ENCODE results near the gene TMEM135.

DNA sequence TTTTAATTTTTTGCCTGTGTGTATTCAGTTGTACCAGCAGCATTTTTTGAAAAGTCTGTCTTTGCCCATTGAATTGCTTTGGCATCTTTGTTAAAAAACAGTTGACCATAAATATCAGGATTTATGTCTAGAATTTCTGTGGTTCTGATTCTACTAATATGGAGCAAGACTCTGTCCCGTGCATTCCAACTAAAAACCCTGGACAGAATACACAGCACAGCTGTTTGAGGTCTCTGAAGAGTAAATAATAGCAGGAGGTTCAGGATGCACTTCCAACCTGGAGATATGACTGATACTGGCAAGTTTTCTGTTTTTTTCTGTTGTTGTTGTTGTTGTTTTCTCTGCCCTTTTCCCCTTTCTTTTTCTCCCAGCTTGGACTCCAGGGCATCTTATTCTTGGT lies 141.9 kb downstream of the TMEM135 start:
- TF ChIP-seq, protein P1, sequence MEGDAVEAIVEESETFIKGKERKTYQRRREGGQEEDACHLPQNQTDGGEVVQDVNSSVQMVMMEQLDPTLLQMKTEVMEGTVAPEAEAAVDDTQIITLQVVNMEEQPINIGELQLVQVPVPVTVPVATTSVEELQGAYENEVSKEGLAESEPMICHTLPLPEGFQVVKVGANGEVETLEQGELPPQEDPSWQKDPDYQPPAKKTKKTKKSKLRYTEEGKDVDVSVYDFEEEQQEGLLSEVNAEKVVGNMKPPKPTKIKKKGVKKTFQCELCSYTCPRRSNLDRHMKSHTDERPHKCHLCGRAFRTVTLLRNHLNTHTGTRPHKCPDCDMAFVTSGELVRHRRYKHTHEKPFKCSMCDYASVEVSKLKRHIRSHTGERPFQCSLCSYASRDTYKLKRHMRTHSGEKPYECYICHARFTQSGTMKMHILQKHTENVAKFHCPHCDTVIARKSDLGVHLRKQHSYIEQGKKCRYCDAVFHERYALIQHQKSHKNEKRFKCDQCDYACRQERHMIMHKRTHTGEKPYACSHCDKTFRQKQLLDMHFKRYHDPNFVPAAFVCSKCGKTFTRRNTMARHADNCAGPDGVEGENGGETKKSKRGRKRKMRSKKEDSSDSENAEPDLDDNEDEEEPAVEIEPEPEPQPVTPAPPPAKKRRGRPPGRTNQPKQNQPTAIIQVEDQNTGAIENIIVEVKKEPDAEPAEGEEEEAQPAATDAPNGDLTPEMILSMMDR (IDR thresholded peaks at IDR 0.05): no peak
- TF ChIP-seq EP300 (IDR thresholded peaks at IDR 0.05; ENCODE audit: borderline replicate concordance in 1 of 2, low read depth in 1 of 2, low read length in 1 of 2): no peak

All from SK-N-SH (cell line).